Measurements from ENCODE around the gene ICA1L. TPM values are rescaled to one million over a fixed set of nuclear protein-coding genes. Genes with fewer than 3 reads are reported as not detected.

The ICA1L gene
- total RNA-seq, 1 experiment from 2014 or later: 14.4 TPM

DNA sequence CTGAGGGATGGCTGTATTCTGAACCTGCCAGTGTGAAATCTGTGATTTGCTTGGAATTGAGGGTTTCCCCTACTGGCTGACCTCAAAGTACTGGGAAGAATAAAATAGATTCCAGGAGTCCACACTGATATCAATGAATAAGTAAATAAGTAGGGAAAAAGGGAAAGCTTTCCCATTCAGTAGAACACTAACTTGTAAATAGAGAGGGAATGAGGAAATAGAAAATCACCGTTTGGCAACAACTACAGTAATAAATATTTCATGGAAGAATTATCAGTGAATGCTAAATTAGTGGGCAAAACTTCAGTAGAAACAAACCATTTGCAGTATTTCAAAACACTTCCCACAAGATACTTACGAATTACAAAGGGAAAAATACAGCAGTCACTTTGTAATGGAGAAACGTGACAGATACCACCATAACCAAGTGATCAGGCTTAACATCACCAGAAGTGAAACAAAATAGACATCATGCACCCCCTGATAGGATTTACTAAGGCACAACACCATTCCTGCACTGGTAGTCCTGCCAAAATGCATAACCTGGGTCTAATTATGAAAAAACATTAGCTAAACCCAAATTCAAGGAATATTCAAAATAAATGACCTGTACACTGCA lies 88.5 kb downstream of the ICA1L start:
- DNase-seq (ENCODE audit: low spot score): no peak

DNA sequence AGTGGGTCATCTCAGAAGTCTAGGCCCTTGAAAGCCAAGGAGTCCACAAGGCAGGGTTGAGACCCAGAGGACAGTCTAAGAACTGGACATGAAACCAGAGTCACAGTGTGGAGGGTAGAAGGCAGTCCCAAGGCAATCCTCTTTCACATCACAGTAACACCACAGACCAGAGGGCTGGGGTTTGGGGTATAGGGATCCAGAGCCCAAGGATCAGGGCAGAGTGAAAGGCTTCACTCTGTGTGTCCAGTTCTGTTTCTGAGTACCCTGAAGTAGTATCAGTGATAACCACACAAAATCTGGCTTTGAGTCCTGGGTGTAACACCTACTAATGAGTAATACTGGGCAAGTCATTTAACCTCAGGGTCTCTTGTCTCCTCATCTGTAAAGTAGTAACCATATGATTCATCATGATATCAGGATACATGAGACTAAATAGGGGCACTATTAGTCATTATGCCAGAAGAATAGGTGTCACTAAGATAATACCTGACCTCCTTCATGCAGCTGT lies 91.0 kb downstream of the ICA1L start:
- DNase-seq (ENCODE audit: low spot score): peak; percentile 90

DNA sequence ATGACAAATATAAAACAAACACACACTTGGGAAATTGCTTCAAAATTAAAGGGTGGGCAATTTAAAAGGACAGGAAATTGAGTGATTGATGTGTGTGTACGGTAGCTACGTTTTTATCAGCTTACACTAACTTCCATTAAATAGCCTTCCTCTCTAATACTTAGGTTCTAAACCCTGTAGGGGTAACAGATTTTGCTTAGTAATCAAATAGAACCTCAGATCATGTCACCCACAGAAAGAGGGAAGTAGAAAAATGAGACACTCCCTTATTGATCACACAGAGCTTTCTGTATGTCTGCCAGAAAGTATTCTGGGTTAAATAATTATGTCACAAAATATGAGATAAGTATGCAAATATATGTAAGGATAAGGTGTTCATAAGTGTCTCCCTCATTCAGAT lies 93.3 kb downstream of the ICA1L start:
- DNase-seq (ENCODE audit: low spot score): no peak

DNA sequence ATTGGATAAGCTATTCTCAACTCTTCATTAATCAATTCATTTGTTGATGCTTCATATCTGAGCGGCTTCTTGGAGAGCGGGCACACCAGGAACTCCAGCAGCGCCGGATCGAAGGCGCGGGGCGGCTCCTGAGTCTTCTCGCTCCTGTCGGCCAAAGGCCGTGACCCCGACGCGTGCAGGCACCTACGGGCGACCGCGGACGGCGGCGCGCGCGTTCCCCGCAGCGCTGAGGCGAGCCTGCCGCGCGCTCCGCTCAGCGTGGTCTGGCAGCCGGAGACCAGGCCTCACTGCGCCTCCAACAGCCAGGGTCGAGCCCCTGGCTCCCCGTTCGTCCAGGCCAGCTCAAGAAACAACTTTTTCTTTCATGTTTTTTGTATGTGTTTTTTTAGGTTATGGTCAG lies 97.5 kb downstream of the ICA1L start:
- DNase-seq (ENCODE audit: low spot score): no peak

DNA sequence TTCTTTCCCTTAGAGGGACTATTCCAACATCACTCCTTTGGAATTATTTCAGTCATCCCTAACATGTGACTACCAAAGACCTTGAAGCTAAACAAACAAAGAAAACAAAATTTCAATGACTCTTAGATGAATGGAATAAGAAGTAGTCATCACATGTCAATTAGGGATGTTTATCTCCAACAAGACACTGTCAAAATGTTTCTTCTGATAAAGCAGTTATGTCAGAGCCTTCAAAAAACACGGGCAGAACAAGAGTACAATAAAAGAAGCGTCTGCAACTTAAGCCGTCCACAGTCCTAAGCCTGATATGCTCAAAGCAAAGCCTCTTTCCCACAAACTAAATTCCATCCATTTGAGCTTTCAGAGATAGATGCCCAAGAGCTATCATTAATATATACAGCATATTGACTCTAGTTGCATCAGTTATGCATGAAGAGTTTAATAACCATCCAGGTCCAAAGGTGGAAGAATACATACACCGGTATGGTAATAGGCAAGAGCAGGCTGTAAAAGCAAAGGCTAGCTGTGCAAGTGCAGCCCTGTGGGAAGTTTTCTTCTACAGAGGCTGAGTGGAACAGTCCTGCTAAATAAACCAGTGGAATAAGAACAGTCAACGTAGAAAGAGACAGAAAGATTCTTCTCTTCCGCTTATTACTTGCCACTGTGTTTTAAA lies 98.1 kb downstream of the ICA1L start:
- DNase-seq (ENCODE audit: low spot score): no peak

DNA sequence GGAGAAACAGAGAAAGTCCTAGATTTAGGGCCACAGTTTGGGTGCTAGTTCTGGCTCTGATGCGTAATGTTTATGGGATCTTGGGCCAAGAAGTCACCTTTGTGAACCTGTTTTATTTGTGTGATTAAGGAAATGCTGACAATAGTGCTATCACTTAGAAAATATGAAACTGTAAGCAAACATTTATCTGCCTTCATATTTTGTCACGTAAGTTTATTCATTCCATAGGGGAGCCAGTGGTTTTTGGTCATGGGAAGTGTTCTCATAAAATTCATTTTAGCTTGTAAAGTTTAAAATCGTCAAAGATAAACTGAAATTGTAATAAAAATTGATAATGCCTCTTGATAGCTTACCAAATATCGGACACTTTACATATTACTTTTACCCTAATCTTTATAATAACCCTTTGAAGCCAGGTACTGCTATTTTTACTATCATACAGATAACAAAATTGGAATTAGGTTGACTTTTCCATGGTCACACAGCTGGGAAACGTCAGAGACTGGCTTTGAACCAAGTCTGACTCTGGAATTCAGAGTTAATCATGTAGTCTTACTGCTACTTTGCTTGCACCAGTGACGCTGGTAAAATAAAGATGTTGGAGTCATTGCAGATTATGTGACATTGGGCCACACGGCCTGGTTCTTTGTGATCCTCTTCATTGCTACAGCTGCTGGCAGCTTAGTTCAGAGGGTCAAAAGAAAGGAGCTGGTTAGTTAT lies 99.7 kb downstream of the ICA1L start:
- no peak for DNase-seq (ENCODE audit: low spot score)

DNA sequence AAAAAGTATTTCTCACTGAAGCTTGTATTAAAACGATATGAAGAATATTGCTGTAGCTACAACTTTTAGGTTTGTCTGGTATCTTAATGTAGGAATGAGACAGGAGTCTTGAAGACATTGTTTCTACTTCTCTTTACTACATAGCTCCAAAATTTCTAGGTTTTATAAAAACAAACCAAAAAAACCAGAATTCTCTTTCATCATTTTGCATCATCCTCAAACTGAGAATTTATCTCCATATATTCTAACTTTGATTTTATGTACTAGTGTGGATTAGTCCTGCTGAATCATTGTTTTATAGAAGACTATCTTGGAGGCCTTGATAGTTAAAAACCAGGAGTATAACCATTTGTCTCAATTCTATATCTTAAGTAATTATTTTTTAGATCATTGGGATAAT lies 100.2 kb downstream of the ICA1L start:
- DNase-seq (ENCODE audit: low spot score): no peak

DNA sequence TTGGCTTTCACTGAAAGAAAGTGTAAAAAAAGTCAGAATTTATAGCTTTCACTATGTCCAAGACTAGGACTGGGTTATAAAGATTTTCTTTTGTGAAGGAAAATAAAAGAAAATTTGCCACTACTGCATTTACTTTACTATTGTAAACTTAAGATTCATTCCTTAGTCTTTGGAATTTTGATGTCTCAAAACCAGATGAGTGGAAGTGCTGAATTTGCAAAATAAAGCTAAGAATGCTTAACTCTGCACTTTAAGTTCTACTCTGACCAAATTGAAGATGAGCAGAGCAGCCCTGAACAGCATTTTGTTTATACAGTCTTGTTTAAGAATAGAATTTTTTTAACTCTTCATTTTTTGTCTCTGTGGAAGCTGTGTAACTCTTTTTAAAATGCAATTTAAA lies 102.4 kb downstream of the ICA1L start:
- DNase-seq (ENCODE audit: low spot score): no peak

DNA sequence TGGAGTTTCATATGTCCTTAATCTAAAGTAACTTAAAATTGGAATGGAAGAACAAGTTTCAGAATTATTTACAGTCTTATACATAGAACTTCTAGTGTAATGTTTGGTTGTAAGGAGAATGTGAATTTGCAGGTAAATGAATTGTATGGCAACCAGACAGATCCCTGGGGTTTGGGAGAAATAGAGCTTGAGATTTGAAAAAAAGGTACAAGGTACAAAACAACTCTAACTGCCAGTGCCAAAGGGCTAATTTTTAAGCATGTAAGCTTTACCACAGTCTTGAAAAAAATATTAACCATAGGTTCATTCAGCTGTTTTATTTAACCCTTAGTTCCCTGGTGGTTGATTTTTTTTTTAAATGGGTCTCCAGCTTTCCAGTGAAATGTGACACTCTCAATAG lies 103.3 kb downstream of the ICA1L start:
- no peak for DNase-seq (ENCODE audit: low spot score)

DNA sequence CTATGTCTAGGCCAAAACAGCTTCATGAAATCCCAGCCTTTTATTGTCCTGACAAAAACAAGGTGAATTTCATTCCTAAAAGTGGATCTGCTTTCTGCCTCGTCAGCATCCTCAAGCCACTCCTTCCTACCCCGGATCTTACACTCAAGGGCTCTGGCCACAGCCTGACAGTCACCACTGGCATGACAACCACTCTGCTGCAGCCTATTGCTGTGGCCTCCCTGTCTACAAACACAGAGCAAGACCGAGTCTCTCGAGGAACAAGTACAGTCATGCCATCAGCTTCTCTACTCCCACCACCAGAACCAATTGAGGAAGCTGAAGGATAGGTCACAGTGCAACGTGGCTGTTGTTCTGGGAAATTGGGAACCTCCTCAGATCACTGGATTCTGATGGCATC lies 106.1 kb downstream of the ICA1L start:
- no peak for DNase-seq (ENCODE audit: low spot score)

DNA sequence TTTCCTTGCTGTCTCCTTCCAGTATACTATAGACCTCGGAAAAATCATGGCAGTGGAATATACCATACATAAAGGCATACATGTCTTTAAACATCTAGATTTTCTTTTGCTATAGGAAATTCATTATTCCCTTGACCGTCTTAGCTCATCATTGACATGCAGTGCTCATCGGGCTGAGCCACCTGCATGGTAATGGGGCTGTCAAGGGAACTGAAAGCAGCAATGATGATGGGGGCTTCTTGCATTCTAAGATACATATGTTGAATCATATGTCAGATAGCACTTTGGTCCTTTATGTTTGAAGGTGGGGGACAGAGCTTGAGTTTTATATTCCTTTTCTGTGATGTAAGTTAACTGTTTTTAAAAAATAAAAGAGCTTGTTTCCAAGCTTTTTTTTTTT lies 106.6 kb downstream of the ICA1L start:
- no peak for DNase-seq (ENCODE audit: low spot score)

DNA sequence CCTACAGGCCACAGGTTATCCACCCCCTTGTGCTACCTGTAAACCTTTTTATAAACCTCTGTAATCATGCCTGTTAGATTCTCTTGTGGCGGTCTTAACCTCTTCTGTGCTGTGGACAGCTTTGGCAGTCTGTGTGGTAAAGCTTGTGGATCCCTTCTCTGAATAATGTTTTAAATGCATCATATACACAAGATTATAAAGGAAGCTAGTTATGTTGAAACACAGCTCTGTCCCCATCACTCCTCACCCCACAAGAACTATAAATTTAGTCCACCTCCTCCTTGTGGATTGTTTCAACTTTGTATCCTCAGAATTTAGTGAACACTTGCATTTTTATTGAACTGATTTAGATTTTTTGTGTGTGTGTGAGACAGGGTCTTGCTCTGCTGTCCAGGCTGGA lies 107.7 kb downstream of the ICA1L start:
- DNase-seq (ENCODE audit: low spot score): no peak

DNA sequence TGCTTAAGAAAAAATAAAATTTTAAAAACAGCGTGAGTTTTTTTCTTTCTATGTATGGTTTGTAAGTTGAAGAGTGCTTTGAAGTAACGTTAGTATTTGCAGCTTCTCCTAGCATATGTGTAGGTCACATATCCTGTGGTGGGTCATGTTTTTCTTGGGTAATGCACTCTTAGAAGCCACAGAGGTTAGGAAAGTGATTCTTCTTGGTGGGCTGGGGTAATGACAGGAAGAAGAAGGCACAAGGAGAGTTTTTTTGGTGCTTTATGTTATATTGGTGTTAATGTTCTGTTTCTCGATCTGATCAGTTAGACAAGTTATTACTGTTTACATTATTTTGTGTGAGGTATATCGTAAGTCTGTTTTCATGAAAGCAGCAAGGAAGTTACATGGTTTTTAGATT lies 109.0 kb downstream of the ICA1L start:
- DNase-seq (ENCODE audit: low spot score): no peak

DNA sequence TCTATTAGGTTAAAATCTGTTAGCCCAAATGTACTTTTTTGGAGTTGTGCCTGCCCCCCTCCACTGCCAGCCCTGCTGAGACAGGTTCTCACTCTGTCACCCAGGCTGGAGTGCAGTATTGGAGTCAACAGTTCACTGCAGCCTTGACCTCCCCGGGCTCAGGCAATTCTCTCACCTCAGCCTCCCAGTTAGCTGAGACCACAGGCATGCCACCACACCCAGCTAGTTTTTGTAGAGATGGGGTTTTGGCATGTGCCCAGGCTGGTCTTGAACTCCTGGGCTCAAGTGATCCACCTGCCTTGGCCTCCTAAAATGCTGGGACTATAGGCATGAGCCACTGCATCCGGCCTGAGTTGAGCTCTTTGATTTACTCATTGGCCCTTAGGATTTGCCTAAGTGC lies 110.7 kb downstream of the ICA1L start:
- DNase-seq (ENCODE audit: low spot score): no peak

DNA sequence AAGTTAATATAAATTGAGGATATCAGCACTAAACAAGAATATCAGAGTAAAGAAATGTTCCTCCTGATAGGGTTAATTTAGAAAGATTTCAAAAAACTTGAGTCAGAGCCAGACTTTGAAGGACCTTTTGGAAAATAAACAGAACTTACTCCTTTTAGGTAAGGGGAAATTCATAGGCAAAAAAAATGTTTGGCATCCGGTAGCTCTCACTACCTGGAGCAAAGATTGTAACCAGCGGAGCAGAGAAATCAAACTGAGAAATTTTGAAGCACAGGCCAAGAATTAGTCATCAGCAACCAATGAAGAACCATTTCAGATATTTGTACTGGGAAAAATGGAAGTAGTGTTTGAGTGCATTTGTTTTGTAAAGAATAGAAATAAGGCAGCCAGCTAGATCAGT lies 113.0 kb downstream of the ICA1L start:
- DNase-seq (ENCODE audit: low spot score): no peak

DNA sequence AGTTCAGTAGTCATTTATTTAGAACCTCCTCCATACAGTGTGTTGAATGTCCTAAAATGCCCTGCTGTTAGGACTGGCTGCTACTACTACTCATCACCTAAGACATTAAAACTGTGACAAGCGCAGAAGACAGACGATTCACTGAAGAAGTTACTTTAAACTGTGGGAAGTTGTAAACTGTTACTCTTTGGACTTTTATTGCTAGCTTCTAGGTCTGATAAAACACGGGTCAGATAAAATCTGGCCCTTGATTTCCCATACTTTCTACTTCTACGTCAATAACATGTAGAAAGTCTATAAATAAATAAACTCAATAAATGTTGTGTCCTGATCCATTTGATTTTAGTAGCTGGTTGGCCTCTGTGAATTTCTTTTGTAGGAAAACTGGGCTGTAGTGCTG lies 113.4 kb downstream of the ICA1L start:
- DNase-seq (ENCODE audit: low spot score): no peak

DNA sequence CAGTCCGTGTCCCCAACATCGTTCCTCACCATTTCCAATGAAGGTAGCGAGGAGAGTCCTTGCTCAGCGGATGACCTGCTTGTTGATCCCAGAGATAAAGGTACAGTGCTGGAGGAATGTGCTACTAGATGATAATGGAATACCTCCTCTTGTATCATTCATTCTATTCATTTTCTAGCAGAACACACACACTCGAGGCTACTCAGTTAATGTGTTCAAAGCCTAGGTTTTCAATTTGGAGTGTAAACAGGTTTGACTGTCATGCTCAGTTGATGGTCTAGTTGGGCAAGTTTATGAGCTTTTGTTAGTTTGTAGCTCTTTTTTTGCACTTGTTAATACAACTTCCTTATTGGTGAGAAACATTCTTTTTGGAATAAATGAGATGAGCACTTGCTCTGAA lies 114.2 kb downstream of the ICA1L start:
- DNase-seq (ENCODE audit: low spot score): no peak

DNA sequence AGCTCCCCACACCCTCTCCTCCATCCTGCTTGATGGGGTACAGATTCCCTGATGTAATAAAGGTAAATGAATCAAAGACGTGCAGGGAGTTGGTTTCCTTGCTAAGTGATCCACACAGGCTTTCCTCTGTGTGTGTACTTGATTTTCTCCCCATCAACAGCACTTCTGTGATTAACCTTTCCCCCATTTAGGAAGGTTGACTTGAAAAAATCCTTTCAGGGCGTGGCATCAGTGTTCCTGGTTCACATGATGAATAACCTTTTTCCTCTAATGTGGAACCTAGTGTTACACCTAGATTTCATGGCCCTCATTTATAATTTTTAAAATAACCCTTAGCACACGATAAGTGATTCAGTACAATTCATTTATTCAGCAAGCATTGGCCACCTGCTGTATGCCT lies 115.0 kb downstream of the ICA1L start:
- DNase-seq (ENCODE audit: low spot score): no peak

DNA sequence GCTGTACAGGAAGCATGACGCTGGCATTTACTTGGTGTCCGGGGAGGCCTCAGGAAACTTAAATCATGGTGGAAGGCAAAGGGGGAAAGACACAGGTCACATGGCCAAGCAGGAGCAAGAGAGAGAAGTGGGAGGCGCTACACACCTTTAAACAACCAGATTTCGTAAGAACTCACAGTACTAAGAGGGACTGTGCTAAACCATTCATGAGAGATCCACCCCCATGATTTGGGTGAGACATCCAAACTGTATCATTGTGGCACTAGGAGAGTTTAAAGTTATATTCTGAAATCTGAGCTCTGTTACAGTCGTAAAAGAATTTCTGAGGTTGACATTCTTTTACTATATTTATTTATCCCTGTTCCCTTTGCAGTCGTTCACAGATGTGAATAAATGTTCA lies 116.6 kb downstream of the ICA1L start:
- DNase-seq (ENCODE audit: low spot score): no peak

DNA sequence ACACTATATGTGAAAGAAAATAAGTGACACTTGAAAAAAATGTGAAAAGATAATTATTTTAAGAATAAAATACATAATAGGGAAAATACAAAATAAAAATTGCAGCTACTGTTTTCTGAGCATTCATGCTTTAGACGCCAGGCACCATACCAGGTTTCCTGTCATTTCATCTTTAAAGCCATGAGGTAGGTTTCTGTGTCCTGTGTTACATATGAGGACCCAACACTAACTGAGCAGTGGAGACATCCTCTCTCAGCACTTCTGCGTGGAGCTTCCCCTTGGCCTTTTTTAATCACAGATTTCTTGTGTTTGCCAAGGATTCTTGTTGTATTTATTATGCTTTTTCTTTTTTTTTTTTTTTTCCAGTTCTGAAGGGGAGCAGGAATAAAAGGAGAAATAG lies 119.5 kb downstream of the ICA1L start:
- DNase-seq (ENCODE audit: low spot score): no peak

DNA sequence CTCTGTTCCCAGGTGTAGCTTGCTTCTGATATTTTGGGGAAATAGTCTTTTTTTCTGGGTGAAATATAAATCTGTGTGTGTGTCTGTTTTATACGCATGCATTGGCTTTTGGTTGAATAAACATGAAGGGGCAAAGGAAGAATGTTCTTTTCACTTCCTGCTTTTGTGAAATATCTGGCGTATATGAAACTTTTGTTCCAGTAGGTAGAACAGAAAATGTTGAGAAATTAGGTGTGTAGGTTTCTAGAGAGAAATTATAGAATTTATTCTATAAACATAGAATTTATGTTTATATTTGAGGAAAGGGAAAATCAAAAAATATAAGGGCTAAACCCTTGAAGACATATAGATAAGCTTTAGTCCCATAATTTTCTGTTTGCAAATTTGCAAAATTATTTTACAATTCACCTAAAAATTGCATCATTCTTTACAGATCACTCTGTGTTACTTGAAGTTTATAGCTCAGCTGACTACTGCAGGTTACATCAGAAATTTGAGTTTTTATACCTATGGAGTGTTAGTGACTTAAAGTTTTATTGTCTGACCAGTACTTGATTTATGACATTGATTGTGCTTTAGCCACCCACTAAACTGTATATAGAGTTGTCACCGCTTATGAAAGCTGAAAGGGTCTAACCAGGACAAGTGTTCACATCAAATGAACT lies 120.7 kb downstream of the ICA1L start:
- DNase-seq (ENCODE audit: low spot score): no peak

DNA sequence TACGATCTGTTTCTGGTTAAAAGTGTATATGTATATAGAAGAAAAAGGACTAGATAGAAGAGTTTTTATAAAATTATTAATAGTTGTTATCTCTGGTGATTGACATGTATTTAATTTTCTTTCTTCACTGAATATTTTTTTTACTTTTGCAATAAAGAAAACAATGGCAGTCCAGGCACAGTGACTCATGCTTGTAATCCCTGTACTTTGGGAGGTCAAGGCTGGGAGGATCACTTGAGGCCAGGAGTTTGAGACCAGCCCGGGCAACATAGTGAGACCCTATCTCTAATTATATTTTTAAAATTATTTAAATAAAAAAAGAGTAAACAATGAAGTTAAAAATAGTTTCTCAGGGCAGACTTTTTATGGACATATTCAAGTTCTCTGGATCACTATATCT lies 122.1 kb downstream of the ICA1L start:
- DNase-seq (ENCODE audit: low spot score): no peak

DNA sequence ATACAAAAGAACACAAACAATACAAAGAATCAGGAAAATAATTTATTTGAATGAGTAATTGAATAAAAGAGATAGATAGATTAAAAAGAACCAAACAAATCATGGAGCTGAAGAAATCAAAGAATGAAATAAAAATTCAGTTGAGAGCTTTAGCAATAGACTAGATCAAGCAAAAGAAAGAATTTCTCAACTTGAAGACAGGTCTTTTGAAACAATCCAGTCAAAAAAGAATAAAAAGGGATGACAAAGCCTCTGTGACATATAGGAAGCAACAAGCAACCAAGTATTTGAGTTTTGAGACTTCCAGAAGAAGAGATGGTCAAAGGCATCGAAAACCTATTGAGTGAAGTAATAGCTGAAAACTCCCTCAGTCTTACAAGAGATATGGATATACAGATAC lies 128.0 kb downstream of the ICA1L start:
- DNase-seq (ENCODE audit: low spot score): no peak
